Upper lobe of right lung (tissue), 1 donor: ENCODE data around the gene DNAJC5G. TPM values are rescaled to one million over a fixed set of nuclear protein-coding genes. Genes with fewer than 3 reads are reported as not detected.
"Not testable (repeated sequence)": the region's sequence is repeated elsewhere in the genome, so short reads cannot be mapped to it uniquely, and the experiment has no call there.

Experiments used
- ATAC-seq: fragments of 200-7000 bp; cut with Tn5 transposase; one replicate; pipeline ENCODE4 v1.9.1; 2020; ENCODE audit warnings: mild to moderate bottlenecking, moderate library complexity
- DNase-seq: peaks from one replicate; pipeline ENCODE4 v3.0.0-alpha.2; 2020
- H3K27ac ChIP-seq: fragments of 200-600 bp; one replicate; pipeline ENCODE4 v1.8.0; 2022
- H3K27me3 ChIP-seq: fragments of 200-600 bp; one replicate; pipeline ENCODE4 v1.8.0; 2022; ENCODE audit warnings: mild to moderate bottlenecking
- H3K36me3 ChIP-seq: fragments of 200-600 bp; one replicate; pipeline ENCODE4 v1.8.0; 2022
- H3K4me1 ChIP-seq: fragments of 200-600 bp; one replicate; pipeline ENCODE4 v1.8.0; 2022
- H3K4me3 ChIP-seq: fragments of 200-600 bp; one replicate; pipeline ENCODE4 v1.8.0; 2022; ENCODE audit warnings: mild to moderate bottlenecking
- H3K9me3 ChIP-seq: fragments of 200-600 bp; one replicate; pipeline ENCODE4 v1.8.0; 2022
- intact Hi-C: fragments of 100-400 bp; cut with DNase I; formaldehyde crosslinking; loops from one replicate; pipeline ENCODE4 v1.11.0; 2022
- total RNA-seq: library from RNA; stranded (reverse); fragmentation: NEBNext Ultra II Directional; extraction: Animal tissue kit (Norgen Biotek cat#: 25700); gene quantifications from one replicate; pipeline ENCODE4 v1.2.1, GENCODE V29; 2021
- TF ChIP-seq, protein P1 (sequence below): fragments of 200-600 bp; IDR thresholded peaks from one replicate; pipeline ENCODE4 v1.8.0; 2022; ENCODE audit warnings: antibody characterized with exemption
- donor health status: DM: no; HTN: yes; CAD: no; lungs with severe emphysema.

Gene DNAJC5G
- total RNA-seq, 1 donor from 2014 or later = not detected

DNA sequence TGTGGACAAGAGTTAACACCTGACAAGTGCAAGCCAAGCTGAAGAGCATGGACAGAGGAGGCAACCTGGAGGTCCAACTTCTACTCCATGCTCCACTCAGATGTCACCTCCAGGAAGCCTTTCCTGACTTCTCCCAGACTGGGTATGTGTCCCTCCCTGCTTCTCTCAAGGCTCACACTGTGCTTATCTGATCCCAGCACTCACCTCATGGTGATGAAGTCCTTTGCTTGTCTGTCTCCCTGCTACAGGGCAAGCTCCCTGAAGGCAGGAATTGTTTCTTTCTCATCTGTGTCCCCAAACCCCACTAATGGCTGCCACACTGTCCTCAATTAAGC, 9.7 kb upstream of the DNAJC5G start:
- H3K4me3 ChIP-seq = no peak overlapping the region
- no peak for ATAC-seq
- no peaks in the 10 kb centered on the region for H3K36me3 ChIP-seq
- TF ChIP-seq, protein P1, sequence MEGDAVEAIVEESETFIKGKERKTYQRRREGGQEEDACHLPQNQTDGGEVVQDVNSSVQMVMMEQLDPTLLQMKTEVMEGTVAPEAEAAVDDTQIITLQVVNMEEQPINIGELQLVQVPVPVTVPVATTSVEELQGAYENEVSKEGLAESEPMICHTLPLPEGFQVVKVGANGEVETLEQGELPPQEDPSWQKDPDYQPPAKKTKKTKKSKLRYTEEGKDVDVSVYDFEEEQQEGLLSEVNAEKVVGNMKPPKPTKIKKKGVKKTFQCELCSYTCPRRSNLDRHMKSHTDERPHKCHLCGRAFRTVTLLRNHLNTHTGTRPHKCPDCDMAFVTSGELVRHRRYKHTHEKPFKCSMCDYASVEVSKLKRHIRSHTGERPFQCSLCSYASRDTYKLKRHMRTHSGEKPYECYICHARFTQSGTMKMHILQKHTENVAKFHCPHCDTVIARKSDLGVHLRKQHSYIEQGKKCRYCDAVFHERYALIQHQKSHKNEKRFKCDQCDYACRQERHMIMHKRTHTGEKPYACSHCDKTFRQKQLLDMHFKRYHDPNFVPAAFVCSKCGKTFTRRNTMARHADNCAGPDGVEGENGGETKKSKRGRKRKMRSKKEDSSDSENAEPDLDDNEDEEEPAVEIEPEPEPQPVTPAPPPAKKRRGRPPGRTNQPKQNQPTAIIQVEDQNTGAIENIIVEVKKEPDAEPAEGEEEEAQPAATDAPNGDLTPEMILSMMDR = no peak
- H3K27ac ChIP-seq = no peak overlapping the region
- intact Hi-C loops = no loop called here
- H3K9me3 ChIP-seq = no peaks in the 10 kb centered on the region
- H3K4me1 ChIP-seq = peaks cover 29% of the 10 kb centered on the region
- DNase-seq = no peak
- H3K27me3 ChIP-seq = peaks cover 83% of the 10 kb centered on the region

GRCh38 chr2:27268296-27268695, 6.9 kb upstream of the DNAJC5G start:
- H3K27ac ChIP-seq, ATAC-seq, H3K9me3 ChIP-seq, H3K36me3 ChIP-seq, H3K4me3 ChIP-seq, DNase-seq, intact Hi-C loops: not testable (repeated sequence)
- Histone ChIP-seq H3K4me1 (peaks cover 20% of the 10 kb centered on the region), H3K27me3 (peaks cover 57% of the 10 kb centered on the region)

GRCh38 chr2:27270131-27270530, 5.1 kb upstream of the DNAJC5G start:
- Histone ChIP-seq H3K27me3 (peaks cover 40% of the 10 kb centered on the region), H3K4me3 (no peak overlapping the region), H3K36me3 (no peaks in the 10 kb centered on the region), H3K4me1 (peaks cover 2% of the 10 kb centered on the region), H3K9me3 (no peaks in the 10 kb centered on the region), H3K27ac (no peak overlapping the region)
- intact Hi-C loops = no loop called here
- DNase-seq = no peak
- no peak for ATAC-seq
- TF ChIP-seq, protein P1 = no peak

DNA sequence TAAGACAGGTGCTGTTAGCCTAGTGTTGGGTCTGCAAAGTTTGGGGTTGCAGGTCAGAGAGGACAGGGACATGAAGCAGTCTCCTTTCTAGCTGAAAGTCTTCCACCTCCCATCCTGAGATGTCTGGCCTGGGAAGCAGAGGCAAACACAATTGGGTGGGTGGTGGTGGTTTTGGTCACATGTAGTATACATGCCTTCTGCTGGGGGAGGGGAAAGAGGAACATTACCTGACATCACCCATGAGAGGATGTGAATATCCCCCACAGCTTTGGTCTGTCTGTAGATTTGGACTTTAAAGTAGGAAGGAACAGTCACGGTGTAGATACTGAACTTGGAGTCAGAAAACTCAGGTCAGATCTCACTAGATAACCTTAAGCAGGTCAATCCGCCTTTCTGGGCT, 4.6 kb upstream of the DNAJC5G start:
- Histone ChIP-seq H3K27ac (no peak overlapping the region), H3K27me3 (peaks cover 35% of the 10 kb centered on the region), H3K36me3 (no peaks in the 10 kb centered on the region), H3K9me3 (no peaks in the 10 kb centered on the region), H3K4me1 (no peaks in the 10 kb centered on the region), H3K4me3 (no peak overlapping the region)
- intact Hi-C loops = no loop called here
- TF ChIP-seq, protein P1 = no peak
- peak; percentile 34 for ATAC-seq
- DNase-seq = no peak

GRCh38 chr2:27271631-27272340, 3.4 kb upstream of the DNAJC5G start:
- intact Hi-C loops = no loop called here
- no peaks in the 10 kb centered on the region for H3K36me3 ChIP-seq
- H3K27ac ChIP-seq = no peak overlapping the region
- H3K9me3 ChIP-seq = no peaks in the 10 kb centered on the region
- peaks cover 28% of the 10 kb centered on the region for H3K27me3 ChIP-seq
- TF ChIP-seq, protein P1 = no peak
- DNase-seq = no peak
- H3K4me3 ChIP-seq = no peak overlapping the region
- no peak for ATAC-seq
- H3K4me1 ChIP-seq = no peaks in the 10 kb centered on the region

- intact Hi-C loops, H3K27ac ChIP-seq, DNase-seq, H3K9me3 ChIP-seq, H3K36me3 ChIP-seq, H3K4me1 ChIP-seq, H3K4me3 ChIP-seq: not testable (repeated sequence)
- peaks cover 19% of the 10 kb centered on the region for H3K27me3 ChIP-seq
- ATAC-seq = peak; percentile 48
Measured at GRCh38 chr2:27272537-27273522, 2.4 kb upstream of the DNAJC5G start.
